A172 (cell line): ENCODE results near the gene AGAP1. TPM values are rescaled to one million over a fixed set of nuclear protein-coding genes. Genes with fewer than 3 reads are reported as not detected.

Source experiments
- DNase-seq: peaks from one replicate; pipeline ENCODE4 v3.0.0-alpha.2; 2015; ENCODE audit warnings: low spot score
- total RNA-seq: library from RNA; depleted of rRNA; stranded (reverse); fragments of >200 nt; shearing (Covaris generic); gene quantifications from 2 replicates; pipeline ENCODE4 v1.2.3, GENCODE V29; 2014

Gene AGAP1
- total RNA-seq, 1 experiment from 2014 or later = 13.9 TPM

GRCh38 chr2:235508371-235509160 lies 14.7 kb downstream of the AGAP1 start:
- DNase-seq = no peak

GRCh38 chr2:235510318-235510717 lies 16.5 kb downstream of the AGAP1 start:
- DNase-seq = no peak

- peak; percentile 90 for DNase-seq
Measured at GRCh38 chr2:235511187-235511661, 17.4 kb downstream of the AGAP1 start.

- no peak for DNase-seq
Measured at GRCh38 chr2:235511751-235512698, 18.2 kb downstream of the AGAP1 start.

- DNase-seq = no peak
Measured at GRCh38 chr2:235512699-235513053, 18.8 kb downstream of the AGAP1 start.

GRCh38 chr2:235513984-235514626 lies 20.3 kb downstream of the AGAP1 start:
- DNase-seq = no peak

GRCh38 chr2:235514627-235515363 lies 21.0 kb downstream of the AGAP1 start:
- no peak for DNase-seq

- no peak for DNase-seq
Measured at GRCh38 chr2:235515364-235515742, 21.5 kb downstream of the AGAP1 start.

GRCh38 chr2:235515821-235516220 lies 22.0 kb downstream of the AGAP1 start:
- DNase-seq = no peak

GRCh38 chr2:235516257-235516656 lies 22.4 kb downstream of the AGAP1 start:
- DNase-seq = no peak

- peak; percentile 74 for DNase-seq
Measured at GRCh38 chr2:235518322-235519090, 24.7 kb downstream of the AGAP1 start.

GRCh38 chr2:235520787-235521186 lies 26.9 kb downstream of the AGAP1 start:
- no peak for DNase-seq

- DNase-seq = no peak
Measured at GRCh38 chr2:235521844-235522243, 28.0 kb downstream of the AGAP1 start.

GRCh38 chr2:235523021-235523420 lies 29.2 kb downstream of the AGAP1 start:
- no peak for DNase-seq

- no peak for DNase-seq
Measured at GRCh38 chr2:235523486-235524150, 29.8 kb downstream of the AGAP1 start.

- no peak for DNase-seq
Measured at GRCh38 chr2:235526166-235526565, 32.3 kb downstream of the AGAP1 start.

- DNase-seq = no peak
Measured at GRCh38 chr2:235527806-235528469, 34.1 kb downstream of the AGAP1 start.

- no peak for DNase-seq
Measured at GRCh38 chr2:235529621-235530020, 35.8 kb downstream of the AGAP1 start.

GRCh38 chr2:235530735-235531134 lies 36.9 kb downstream of the AGAP1 start:
- DNase-seq = no peak

- DNase-seq = no peak
Measured at GRCh38 chr2:235532307-235532706, 38.5 kb downstream of the AGAP1 start.
